ENCODE measurements around the gene CCT7.

DNA sequence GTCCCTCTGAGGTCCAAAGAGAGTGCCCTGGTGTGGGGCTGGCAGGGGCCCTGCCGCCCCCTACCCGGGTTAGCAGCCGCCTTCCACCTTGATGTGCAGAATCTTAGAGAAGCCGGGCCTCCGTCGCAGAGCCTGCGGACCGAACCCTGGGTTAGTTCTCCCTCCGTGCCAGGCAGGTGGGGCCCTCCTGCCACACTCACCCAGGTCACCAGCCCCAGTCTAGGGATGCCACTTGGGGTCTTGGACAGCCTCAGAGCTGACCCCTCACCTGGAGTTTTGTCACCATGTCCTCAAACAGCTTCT lies 24.8 kb downstream of the CCT7 start:
- TF ChIP-seq, protein P1, sequence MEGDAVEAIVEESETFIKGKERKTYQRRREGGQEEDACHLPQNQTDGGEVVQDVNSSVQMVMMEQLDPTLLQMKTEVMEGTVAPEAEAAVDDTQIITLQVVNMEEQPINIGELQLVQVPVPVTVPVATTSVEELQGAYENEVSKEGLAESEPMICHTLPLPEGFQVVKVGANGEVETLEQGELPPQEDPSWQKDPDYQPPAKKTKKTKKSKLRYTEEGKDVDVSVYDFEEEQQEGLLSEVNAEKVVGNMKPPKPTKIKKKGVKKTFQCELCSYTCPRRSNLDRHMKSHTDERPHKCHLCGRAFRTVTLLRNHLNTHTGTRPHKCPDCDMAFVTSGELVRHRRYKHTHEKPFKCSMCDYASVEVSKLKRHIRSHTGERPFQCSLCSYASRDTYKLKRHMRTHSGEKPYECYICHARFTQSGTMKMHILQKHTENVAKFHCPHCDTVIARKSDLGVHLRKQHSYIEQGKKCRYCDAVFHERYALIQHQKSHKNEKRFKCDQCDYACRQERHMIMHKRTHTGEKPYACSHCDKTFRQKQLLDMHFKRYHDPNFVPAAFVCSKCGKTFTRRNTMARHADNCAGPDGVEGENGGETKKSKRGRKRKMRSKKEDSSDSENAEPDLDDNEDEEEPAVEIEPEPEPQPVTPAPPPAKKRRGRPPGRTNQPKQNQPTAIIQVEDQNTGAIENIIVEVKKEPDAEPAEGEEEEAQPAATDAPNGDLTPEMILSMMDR (IDR thresholded peaks at IDR 0.05; ENCODE audit: insufficient read depth, low read length, poor library complexity, severe bottlenecking): no peak
- no peak for TF ChIP-seq EZH2phosphoT487 (conservative IDR thresholded peaks at IDR 0.05; ENCODE audit: low read length)

Data from SU-DHL-6 (cell line).